Loucy (cell line): ENCODE measurements around the gene SLC11A2.
A peak's percentile ranks its signal among the peaks of the same experiment; 100 is the strongest.

Experiments used
- H2AFZ ChIP-seq: fragments of 200-600 bp; sonication (generic); 2 replicates; pipeline ENCODE4 v1.6.0; 2016; ENCODE audit warnings: antibody characterized with exemption, mild to moderate bottlenecking, low read length, moderate library complexity
- H3F3A ChIP-seq: fragments of 200-600 bp; 2 replicates; pipeline ENCODE4 v1.6.0; 2016; ENCODE audit warnings: antibody characterized with exemption, low read depth, mild to moderate bottlenecking
- H3K27me3 ChIP-seq: fragments of 200-600 bp; sonication (generic); 2 replicates; pipeline ENCODE4 v1.6.1; 2014; ENCODE audit warnings: low read length, mild to moderate bottlenecking; ENCODE audit not compliant: insufficient read depth, poor library complexity, severe bottlenecking
- H3K36me3 ChIP-seq: fragments of 200-600 bp; sonication (generic); 2 replicates; pipeline ENCODE4 v1.6.1; 2016; ENCODE audit warnings: low read length; ENCODE audit not compliant: insufficient read depth
- H3K4me1 ChIP-seq: fragments of 200-600 bp; sonication (generic); 2 replicates; pipeline ENCODE4 v1.5.1; 2014; ENCODE audit warnings: low read length, mild to moderate bottlenecking; ENCODE audit not compliant: insufficient read depth, poor library complexity, severe bottlenecking
- H3K4me2 ChIP-seq: fragments of 200-600 bp; sonication (generic); 2 replicates; pipeline ENCODE4 v1.6.0; 2014; ENCODE audit warnings: antibody characterized with exemption, low read length, low read depth, mild to moderate bottlenecking; ENCODE audit not compliant: poor library complexity, severe bottlenecking
- H3K4me3 ChIP-seq: fragments of 200-600 bp; sonication (generic); 2 replicates; pipeline ENCODE4 v1.5.1; 2014; ENCODE audit warnings: low read length, mild to moderate bottlenecking, mixed read lengths; ENCODE audit not compliant: poor library complexity, severe bottlenecking
- H3K79me2 ChIP-seq: fragments of 200-600 bp; sonication (generic); 2 replicates; pipeline ENCODE4 v1.6.1; 2014; ENCODE audit warnings: low read length; ENCODE audit not compliant: insufficient read depth
- H3K9ac ChIP-seq: fragments of 200-600 bp; sonication (generic); 2 replicates; pipeline ENCODE4 v1.6.0; 2014; ENCODE audit warnings: mild to moderate bottlenecking, low read depth, low read length, moderate library complexity; ENCODE audit not compliant: poor library complexity, severe bottlenecking
- H3K9me2 ChIP-seq: fragments of 200-600 bp; sonication (generic); replicated peaks from 2 replicates; pipeline ENCODE4 v1.6.1; 2016; ENCODE audit warnings: low read depth, low read length, mixed read lengths
- H3K9me3 ChIP-seq: fragments of 200-600 bp; sonication (generic); 2 replicates; pipeline ENCODE4 v1.6.1; 2014; ENCODE audit warnings: mild to moderate bottlenecking, antibody characterized with exemption, low read length, low read depth; ENCODE audit not compliant: insufficient read depth
- H4K20me1 ChIP-seq: fragments of 200-600 bp; sonication (generic); 2 replicates; pipeline ENCODE4 v1.6.0; 2014; ENCODE audit warnings: antibody characterized with exemption, low read length, mild to moderate bottlenecking; ENCODE audit not compliant: insufficient read depth, poor library complexity, severe bottlenecking
- CTCF ChIP-seq: fragments of 200-600 bp; sonication (generic); conservative IDR thresholded peaks from 2 replicates; pipeline ENCODE4 v1.5.1; 2014; ENCODE audit warnings: mild to moderate bottlenecking, antibody characterized with exemption, low read length
- EZH2phosphoT487 ChIP-seq: fragments of 200-600 bp; IDR thresholded peaks from 2 replicates; pipeline ENCODE4 v1.6.1; 2018; ENCODE audit warnings: antibody characterized with exemption, mild to moderate bottlenecking, moderate library complexity, borderline replicate concordance

SLC11A2 gene

GRCh38 chr12:51049525-51049924 lies 23.3 kb upstream of the SLC11A2 start:
- Histone ChIP-seq H3K9me2 (no peaks in the 10 kb centered on the region), H3K27me3 (no peaks in the 10 kb centered on the region), H4K20me1 (no peaks in the 10 kb centered on the region), H3K9ac (peak overlapping the region; percentile 85), H3K4me1 (peaks cover 23% of the 10 kb centered on the region), H2AFZ (no peak overlapping the region), H3K4me2 (peak overlapping the region; percentile 93), H3K4me3 (peak overlapping the region; percentile 89), H3K36me3 (peaks cover 6% of the 10 kb centered on the region; the same call in 1 of the 2 replicates), H3K9me3 (no peaks in the 10 kb centered on the region), H3K79me2 (peaks cover 30% of the 10 kb centered on the region), H3F3A (peaks cover 3% of the 10 kb centered on the region; the same call in 1 of the 2 replicates)
- TF ChIP-seq CTCF (no peak), EZH2phosphoT487 (no peak)

GRCh38 chr12:51048661-51049251 lies 22.6 kb upstream of the SLC11A2 start:
- no peaks in the 10 kb centered on the region for H3K9me2 ChIP-seq
- peak overlapping the region; percentile 93 for H3K4me2 ChIP-seq
- H3K4me3 ChIP-seq, result peak overlapping the region; percentile 89
- H3K79me2 ChIP-seq, result peaks cover 30% of the 10 kb centered on the region
- peaks cover 23% of the 10 kb centered on the region for H3K4me1 ChIP-seq
- TF ChIP-seq CTCF (no peak), EZH2phosphoT487 (no peak)
- H3F3A ChIP-seq, result peaks cover 3% of the 10 kb centered on the region; the same call in 1 of the 2 replicates
- H3K9me3 ChIP-seq, result no peaks in the 10 kb centered on the region
- H2AFZ ChIP-seq, result peak overlapping the region; percentile 95; the same call in 1 of the 2 replicates
- no peaks in the 10 kb centered on the region for H3K36me3 ChIP-seq
- no peaks in the 10 kb centered on the region for H4K20me1 ChIP-seq
- no peaks in the 10 kb centered on the region for H3K27me3 ChIP-seq
- H3K9ac ChIP-seq, result peak overlapping the region; percentile 85

GRCh38 chr12:51047655-51048540 lies 21.7 kb upstream of the SLC11A2 start, which contains the start of gene LETMD1:
TSS of gene LETMD1 (plus strand) at chr12:51048327. CDS start at chr12:51048357, 30 bp downstream.
- Histone ChIP-seq H4K20me1 (no peaks in the 10 kb centered on the region), H3K4me1 (peaks cover 23% of the 10 kb centered on the region), H3K9me3 (no peaks in the 10 kb centered on the region), H3K9me2 (no peaks in the 10 kb centered on the region), H3K79me2 (peaks cover 30% of the 10 kb centered on the region), H3K36me3 (no peaks in the 10 kb centered on the region), H3K4me3 (peak within 1 kb of the TSS; percentile 89), H3K4me2 (peak within 1 kb of the TSS; percentile 93), H3K9ac (peak within 1 kb of the TSS; percentile 85), H2AFZ (peak within 1 kb of the TSS; percentile 95), H3K27me3 (no peaks in the 10 kb centered on the region), H3F3A (peaks cover 3% of the 10 kb centered on the region; the same call in 1 of the 2 replicates)
- no peak for TF ChIP-seq EZH2phosphoT487
- TF ChIP-seq CTCF, result peak; percentile 95
